GM19372 (cell line): Measurements from ENCODE around the gene TLR5.

Source experiments
- ATAC-seq: cut with Tn5 transposase; IDR thresholded peaks from one replicate; pipeline ENCODE4 v1.9.1; 2021; ENCODE audit warnings: mild to moderate bottlenecking, low read depth, moderate library complexity; ENCODE audit not compliant: unreplicated experiment

The TLR5 gene

GRCh38 chr1:223150443-223150842 lies 7.4 kb upstream of the TLR5 start:
- no peak for ATAC-seq

DNA sequence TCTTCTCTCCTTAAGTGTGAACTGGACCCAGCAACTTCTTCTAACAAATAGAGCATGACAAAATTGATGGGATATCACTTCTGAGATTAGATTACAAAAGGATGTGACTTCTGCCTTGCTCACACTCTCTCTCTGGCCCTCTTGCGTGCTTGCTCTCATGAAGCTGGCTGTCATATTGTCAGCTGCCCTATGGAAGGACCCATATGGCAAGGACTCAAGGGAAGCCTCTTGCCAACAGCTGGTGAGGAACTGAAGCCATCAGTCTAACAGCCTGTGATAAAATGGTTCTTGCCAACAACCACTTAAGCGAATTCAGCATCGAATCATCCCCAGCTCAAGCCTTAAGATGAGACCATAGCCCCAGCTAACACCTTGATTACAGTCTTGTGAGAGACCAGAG lies 4.8 kb upstream of the TLR5 start:
- no peak for ATAC-seq

DNA sequence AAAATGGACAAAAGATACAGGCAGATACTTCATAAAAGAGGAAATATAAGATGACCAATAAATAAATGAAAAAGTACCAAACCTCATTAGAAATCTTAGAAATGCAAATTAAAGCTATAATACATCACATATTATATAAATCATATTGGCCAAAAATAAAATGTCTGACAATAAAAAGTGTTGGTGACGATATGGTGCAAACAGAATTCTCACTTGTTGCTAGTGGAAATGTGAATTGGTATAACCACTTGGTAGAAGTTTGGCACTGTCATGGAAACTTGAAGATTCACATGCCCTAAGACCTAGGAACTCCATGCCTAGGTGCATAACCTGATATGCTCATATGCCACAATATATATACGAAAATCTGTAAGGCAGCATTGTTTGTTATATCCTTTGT lies 4.4 kb upstream of the TLR5 start:
- no peak for ATAC-seq

DNA sequence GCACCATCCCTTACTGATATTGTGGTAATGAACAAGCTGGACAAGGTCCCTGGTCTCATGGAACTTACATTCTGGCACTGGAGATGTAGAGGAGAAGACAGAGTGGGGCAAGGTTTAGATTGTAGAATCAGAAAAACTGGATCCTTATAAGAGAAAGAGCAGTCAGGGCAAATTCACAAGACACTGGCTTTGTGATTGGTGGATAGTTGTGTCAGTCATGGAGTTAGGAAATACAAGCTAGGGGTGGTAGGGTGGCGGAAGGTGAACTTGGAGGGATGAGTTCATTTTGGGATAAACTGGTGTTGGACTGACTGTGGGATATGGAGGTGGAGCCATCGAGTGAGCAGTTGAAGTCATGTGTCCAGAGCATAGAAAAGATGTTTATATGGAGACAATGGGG lies 3.7 kb upstream of the TLR5 start:
- no peak for ATAC-seq

GRCh38 chr1:223144914-223145313 lies 1.9 kb upstream of the TLR5 start:
- no peak for ATAC-seq

GRCh38 chr1:223144431-223144830 lies 1.4 kb upstream of the TLR5 start:
- no peak for ATAC-seq

- peak; percentile 49 for ATAC-seq
Measured at GRCh38 chr1:223143537-223144248, 645 bp upstream of the TLR5 start.

- no peak for ATAC-seq
Measured at GRCh38 chr1:223142269-223142668, 779 bp downstream of the TLR5 start.

GRCh38 chr1:223140611-223141405 lies 2.2 kb downstream of the TLR5 start:
- ATAC-seq: no peak

- ATAC-seq: no peak
Measured at GRCh38 chr1:223137455-223138085, 5.5 kb downstream of the TLR5 start.

GRCh38 chr1:223136086-223136485 lies 7.0 kb downstream of the TLR5 start:
- no peak for ATAC-seq

- no peak for ATAC-seq
Measured at GRCh38 chr1:223135176-223135942, 7.7 kb downstream of the TLR5 start.

GRCh38 chr1:223133824-223134435 lies 9.1 kb downstream of the TLR5 start:
- ATAC-seq: peak; percentile 81

GRCh38 chr1:223133306-223133823 lies 9.7 kb downstream of the TLR5 start:
- ATAC-seq: peak; percentile 7

GRCh38 chr1:223129229-223129901 lies 13.7 kb downstream of the TLR5 start:
- ATAC-seq: peak; percentile 52

GRCh38 chr1:223126741-223127140 lies 16.3 kb downstream of the TLR5 start:
- no peak for ATAC-seq

DNA sequence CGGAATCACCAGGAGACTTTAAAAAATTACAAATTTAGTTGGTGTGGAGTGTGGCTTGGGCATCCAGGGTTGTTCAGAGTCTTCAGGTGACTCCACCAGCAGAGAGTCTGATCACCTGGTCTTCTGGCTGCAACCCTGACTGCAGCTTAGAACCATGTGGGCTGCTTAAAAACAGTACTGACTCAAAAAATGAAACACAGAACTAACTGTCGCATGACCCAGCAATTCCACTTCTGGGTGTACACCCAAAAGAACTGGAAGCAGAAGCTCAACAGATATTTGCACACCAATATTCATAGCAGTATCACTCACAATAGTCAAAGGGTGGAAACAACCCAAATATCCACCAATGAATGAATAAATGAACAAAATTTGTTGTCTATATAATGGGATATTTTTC lies 17.3 kb downstream of the TLR5 start:
- ATAC-seq: no peak

DNA sequence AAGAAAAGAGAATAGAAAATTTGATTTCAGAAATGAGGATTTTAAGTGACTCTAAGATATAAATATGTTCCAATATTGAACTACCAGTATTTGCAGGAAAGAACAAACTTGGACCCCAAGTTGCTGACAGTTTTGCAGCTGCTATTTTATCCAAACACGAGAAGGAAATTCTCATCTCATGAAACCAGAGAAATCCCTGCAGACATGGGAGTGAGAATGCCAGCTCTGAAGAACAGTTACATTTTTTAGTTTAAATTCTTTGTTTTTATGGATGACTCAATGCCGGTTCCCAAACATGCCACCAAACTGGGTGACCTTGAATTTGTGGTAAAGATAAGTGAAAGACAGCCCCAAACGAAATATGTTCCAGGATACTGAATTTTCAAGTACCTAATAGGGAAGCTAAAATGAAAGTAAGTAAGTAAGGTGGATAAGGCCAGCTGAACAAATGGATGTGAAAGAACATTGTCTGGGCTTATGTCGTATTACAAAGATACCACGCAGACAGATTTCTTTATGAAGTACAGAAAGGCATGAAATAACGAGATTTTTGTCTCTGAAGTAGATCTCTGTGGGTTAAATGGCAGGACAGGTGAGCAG lies 19.9 kb downstream of the TLR5 start:
- ATAC-seq: no peak

DNA sequence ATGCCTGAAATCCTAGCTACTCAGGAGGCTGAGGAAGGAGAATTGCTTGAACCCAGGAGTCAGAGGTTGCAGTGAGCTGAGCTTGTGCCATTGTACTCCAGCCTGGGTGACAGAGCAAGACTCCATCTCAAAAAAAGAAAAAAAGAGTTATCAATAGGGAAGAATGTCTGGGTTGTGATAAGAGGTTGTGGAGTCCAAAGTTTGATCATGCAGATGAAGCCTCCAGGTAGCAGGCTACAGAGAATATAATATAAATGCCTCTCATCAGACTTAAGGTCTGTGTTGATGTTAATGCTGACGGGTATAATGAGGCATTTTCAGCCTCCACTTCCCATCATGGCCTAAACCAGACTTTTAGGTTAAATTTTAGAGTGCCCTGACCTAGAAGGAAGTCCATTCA lies 24.6 kb downstream of the TLR5 start:
- ATAC-seq: no peak
